Inferior parietal cortex (tissue), 1 donor: Measurements from ENCODE around the gene STXBP6.
"Not testable (repeated sequence)": the region's sequence is repeated elsewhere in the genome, so short reads cannot be mapped to it uniquely, and the experiment has no call there.

Experiments used
- DNase-seq: peaks from one replicate; pipeline ENCODE4 v3.0.0-alpha.2; 2016; ENCODE audit errors: extremely low spot score

The STXBP6 gene

DNA sequence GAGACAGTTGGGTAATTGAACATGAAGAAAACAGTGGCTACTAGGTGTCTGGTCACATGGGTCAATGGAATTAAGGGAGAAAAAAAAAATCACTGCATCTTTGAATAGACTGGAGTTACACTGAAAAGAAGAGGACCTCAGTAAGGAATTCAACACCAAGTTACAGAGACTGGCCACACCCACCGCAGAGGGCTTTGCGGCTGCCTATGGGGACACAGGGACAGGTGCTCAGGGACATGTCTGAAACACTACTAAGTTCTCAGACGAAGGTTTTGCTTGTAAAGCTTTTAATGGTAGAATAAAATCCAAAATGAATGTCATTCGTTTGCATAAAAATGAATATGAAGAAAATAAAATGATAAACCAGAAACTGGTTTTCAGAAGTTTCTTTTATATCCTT lies 93.8 kb downstream of the STXBP6 start:
- DNase-seq: no peak

DNA sequence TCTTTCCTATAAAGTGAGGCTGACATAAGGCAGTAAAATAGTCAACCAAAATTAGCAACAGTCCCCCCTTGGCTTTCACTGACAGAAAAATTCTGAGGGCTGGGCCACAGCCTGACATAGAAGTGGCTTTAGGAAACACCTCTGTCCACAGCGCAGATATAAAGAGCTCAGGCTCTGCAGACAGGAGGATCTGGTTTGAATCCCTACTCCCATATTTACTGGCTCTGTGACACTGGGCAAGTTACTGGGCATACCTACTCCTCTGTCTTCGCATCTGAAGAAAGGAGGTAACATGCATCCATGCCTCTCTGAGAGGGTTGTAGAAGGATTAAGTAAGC lies 95.3 kb downstream of the STXBP6 start:
- DNase-seq: no peak

GRCh38 chr14:24954037-24954699 lies 95.8 kb downstream of the STXBP6 start:
- no peak for DNase-seq

- peak; percentile 47 for DNase-seq
Measured at GRCh38 chr14:24952851-24953666, 96.9 kb downstream of the STXBP6 start.

DNA sequence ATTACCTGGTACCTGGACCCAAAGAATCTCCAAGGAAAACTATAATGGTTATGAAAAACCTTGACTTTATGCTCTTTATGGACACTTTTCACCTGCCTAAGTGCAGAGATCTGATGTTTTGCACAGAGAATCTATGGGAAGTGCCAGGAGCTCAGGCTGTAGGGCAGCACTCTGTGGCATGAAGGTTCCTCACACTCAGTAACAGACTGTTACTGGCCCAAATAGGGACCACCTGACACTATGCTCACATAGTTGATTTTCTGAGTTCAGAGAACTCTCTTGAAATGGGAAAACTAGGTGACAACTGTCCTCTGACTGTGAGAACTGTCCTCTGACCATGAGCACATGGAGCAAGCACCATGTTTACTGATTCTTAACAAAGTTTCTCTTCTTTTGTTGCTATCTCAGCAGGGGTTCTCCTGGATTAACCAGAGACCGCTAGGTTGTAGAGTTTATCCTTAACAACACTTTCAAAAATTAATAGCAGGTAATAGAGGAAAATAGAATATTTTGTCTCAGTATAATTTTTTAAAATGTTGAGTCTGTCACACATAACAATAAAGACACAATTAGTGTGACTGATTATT lies 101.6 kb downstream of the STXBP6 start:
- DNase-seq: no peak

DNA sequence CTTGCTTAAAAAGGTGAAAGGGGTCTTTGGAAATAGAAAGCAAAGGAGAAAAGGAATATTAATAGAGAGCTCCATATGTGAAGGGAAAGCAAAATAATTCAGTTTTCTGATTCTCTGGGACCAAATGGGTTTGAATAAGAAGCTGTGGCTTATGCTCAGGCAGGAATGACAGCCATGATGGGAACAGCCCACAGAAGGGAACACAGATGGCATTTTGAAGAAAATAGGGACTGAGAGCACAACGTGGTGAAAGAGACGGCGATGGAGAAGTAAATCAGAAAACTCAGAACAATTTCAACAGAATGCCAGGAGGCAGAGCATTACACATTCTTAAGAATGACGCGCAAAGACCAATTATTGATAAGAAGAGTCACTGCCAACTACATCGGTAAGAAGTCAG lies 102.8 kb downstream of the STXBP6 start:
- DNase-seq: no peak

DNA sequence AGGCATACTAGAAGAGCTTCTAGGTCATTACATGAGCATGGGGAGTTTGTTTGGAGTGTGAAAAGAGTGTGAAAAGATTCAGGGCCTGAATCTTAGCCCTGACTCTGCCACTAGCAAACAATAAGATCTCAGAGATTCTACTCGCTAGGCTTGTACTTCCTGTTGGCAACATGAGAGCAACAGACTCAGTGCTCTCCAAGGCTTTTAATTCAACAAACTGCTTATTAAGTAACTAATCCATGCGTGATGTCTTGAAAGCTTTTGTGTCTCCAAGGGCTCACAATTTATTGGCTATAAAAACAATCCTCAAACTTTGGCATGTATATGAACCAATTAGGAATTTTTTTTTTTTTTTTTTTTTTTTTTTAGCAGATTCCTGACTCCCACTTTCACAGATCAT lies 105.1 kb downstream of the STXBP6 start:
- no peak for DNase-seq

DNA sequence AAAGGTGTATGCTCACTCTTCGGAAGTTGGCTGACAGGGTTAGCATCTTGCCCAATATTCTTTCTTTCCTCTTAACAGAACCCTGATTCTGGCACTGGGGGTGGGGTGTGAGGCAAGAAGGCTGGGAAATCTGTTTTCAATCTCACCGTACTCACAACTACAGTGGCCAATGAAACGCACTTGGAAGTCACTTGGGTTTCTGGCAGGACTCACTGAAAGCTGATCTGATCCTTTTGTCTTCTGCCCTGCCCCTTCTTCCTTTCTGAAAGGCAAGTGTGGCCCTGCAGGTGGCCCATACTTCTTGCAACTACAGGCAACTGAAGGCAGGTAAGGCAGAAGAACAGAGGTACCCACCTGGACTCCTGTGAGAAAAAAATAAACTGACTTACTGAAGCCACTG lies 106.9 kb downstream of the STXBP6 start:
- DNase-seq: no peak

DNA sequence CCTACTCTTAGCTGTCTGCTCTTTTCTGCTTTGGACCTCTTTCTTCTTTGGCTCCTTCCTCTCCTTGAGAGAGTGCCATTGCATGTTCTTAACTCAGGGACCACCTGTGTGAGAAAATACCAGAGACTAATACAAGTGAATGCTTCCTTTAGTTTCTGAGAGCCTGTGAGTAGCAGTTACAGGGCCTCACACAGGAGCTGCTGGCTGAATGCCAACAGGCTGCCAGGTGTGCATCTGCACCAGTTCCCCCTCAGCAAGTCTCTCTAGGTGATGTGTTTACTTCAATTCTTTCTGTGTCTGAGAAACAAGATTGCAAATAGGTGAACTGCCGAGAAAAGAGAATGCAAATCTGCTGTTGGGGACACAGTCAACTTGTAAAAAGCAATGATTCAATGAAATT lies 108.2 kb downstream of the STXBP6 start:
- DNase-seq: no peak

- DNase-seq: no peak
Measured at GRCh38 chr14:24940213-24940783, 109.6 kb downstream of the STXBP6 start.

DNA sequence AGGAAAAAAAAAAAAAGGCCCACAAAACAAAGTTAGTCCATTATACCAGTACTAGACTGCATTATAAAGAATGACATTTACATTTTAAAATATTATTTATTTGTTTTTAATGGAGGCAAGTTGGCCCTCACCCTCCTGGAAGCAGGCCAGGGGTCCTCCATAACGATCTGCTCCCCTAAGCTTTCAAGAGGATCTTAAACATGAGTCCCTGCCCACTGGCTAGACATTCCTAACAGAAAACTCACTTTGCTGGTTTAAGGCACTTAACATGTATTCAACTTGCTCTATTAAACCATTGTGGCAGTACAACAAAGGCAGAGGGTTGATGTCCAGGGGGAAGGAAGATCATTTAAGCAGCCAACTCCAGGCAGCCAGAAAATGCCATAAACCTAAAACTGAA lies 111.4 kb downstream of the STXBP6 start:
- no peak for DNase-seq

GRCh38 chr14:24937300-24937699 lies 112.6 kb downstream of the STXBP6 start:
- DNase-seq: no peak

DNA sequence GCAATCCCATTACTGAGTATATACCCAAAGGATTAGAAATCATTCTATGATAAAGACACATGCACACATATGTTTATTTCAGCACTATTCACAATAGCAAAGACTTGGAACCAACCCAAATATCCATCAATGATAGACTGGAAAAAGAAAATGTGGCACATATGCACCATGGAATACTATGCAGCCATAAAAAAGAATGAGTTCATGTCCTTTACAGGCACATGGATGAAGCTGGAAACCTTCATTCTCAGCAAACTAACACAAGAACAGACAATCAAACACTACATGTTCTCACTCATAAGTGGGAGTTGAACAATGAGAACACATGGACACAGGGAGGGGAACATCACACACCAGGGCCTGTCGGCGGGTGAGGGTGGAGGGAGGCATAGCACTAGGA lies 113.2 kb downstream of the STXBP6 start:
- not testable (repeated sequence) for DNase-seq

GRCh38 chr14:24935796-24936195 lies 114.2 kb downstream of the STXBP6 start:
- DNase-seq: no peak

GRCh38 chr14:24928386-24928900 lies 121.5 kb downstream of the STXBP6 start:
- DNase-seq: no peak

- no peak for DNase-seq
Measured at GRCh38 chr14:24927809-24928208, 122.1 kb downstream of the STXBP6 start.

GRCh38 chr14:24925771-24926374 lies 124.1 kb downstream of the STXBP6 start:
- DNase-seq: no peak

- DNase-seq: no peak
Measured at GRCh38 chr14:24924544-24924943, 125.4 kb downstream of the STXBP6 start.

DNA sequence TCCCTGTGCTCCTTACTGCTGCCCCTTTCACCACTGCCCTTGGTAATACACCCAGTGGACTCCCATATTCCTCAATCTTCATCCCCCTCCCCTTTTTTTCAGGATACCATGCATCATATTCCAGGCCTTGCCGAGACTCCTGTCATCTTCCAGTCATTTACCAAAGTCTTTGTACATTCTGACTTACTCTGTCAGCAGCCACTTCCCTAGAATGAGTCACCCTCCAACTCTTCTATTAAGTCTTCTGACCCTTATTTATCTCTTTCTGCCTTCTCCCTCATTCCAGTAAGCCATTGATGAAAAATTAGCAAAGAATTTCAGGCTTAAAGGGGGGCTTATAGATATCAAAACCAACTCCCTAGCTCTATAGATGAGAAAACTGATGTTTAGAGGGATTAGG lies 128.0 kb downstream of the STXBP6 start:
- DNase-seq: no peak

DNA sequence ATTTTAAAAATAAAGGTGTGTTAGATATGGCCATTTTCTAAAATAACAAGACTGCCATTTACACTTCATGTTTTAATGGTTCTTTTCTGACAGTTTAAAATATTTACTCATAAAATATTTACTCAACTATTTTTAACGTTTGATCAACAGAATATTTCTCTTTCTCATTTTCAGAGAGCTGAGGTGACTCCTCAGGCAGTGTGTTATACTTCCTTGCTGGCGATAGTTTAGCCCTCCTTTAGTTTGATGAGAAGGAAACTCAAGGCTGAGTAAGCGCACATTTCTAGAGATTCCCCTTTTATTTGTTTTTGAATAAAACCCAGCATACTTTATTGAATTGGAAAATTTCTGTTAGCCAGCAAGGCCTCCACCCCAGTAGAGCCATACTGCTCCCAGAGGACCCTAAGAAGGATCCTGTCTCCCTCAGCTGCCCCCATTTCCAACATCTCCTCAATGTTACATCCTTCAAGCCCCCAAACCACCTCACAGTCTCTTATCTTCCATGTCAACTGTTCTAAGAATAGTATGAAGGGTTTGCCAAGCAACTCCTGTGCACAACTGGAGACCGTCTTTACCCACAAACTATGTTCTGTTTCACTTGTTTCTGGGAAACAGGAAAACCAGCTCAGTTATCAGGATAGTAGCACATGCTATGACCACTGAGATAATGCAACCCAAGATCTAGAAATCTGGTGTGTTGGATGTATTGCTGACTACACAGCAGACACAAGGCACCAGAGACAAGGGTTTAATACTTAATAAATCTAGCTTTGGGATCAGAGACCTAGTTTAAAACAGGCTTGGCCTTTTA lies 129.5 kb downstream of the STXBP6 start:
- no peak for DNase-seq

DNA sequence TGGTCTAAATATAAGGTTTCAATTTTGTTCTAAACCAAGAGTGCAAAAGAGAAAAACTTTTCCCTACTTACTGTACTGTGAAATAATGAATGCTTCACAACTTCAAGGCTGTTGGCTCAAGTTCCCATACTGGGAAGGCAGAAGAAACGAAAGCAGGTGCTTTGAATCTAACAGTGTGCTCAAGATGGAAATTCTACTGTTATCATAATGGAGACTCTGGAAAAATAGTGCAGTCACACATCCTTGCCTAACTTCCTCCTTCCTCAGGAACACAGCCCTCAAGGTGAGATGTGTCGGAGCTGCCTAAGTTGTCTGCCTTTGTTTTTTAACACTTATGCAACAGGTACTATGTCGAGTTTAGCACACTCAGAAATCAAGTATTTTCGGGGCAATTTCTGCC lies 131.1 kb downstream of the STXBP6 start:
- DNase-seq: no peak
